HG03520 (cell line): ENCODE data around the gene ASIC2.

Experiments used
- ATAC-seq: cut with Tn5 transposase; IDR thresholded peaks from one replicate; pipeline ENCODE4 v1.9.1; 2021; ENCODE audit warnings: mild to moderate bottlenecking, moderate library complexity; ENCODE audit not compliant: unreplicated experiment

Gene ASIC2

GRCh38 chr17:33164169-33164881 is 128.8 kb downstream of the ASIC2 start:
- no peak for ATAC-seq

GRCh38 chr17:33163533-33164168 is 129.4 kb downstream of the ASIC2 start:
- ATAC-seq: no peak

- no peak for ATAC-seq
These were observed 138.1 kb downstream of the ASIC2 start for GRCh38 chr17:33154869-33155455.

GRCh38 chr17:33152783-33153182 is 140.3 kb downstream of the ASIC2 start:
- no peak for ATAC-seq

- ATAC-seq: no peak
These were observed 141.5 kb downstream of the ASIC2 start for GRCh38 chr17:33151565-33151964.

- no peak for ATAC-seq
These were observed 147.2 kb downstream of the ASIC2 start for GRCh38 chr17:33145941-33146340.

- no peak for ATAC-seq
These were observed 148.3 kb downstream of the ASIC2 start for GRCh38 chr17:33144837-33145236.

GRCh38 chr17:33142705-33143299 is 150.3 kb downstream of the ASIC2 start:
- ATAC-seq: no peak

- no peak for ATAC-seq
These were observed 152.5 kb downstream of the ASIC2 start for GRCh38 chr17:33140413-33141099.

GRCh38 chr17:33138627-33139026 is 154.5 kb downstream of the ASIC2 start:
- ATAC-seq: no peak

GRCh38 chr17:33137426-33137825 is 155.7 kb downstream of the ASIC2 start:
- ATAC-seq: no peak

GRCh38 chr17:33135691-33136090 is 157.4 kb downstream of the ASIC2 start:
- no peak for ATAC-seq

- ATAC-seq: no peak
These were observed 161.5 kb downstream of the ASIC2 start for GRCh38 chr17:33131620-33132019.

GRCh38 chr17:33127706-33128105 is 165.4 kb downstream of the ASIC2 start:
- ATAC-seq: no peak

- ATAC-seq: no peak
These were observed 167.0 kb downstream of the ASIC2 start for GRCh38 chr17:33126086-33126485.

- no peak for ATAC-seq
These were observed 167.5 kb downstream of the ASIC2 start for GRCh38 chr17:33125552-33125950.

- ATAC-seq: no peak
These were observed 168.1 kb downstream of the ASIC2 start for GRCh38 chr17:33124871-33125551.

- ATAC-seq: no peak
These were observed 168.9 kb downstream of the ASIC2 start for GRCh38 chr17:33124185-33124584.

- ATAC-seq: no peak
These were observed 171.3 kb downstream of the ASIC2 start for GRCh38 chr17:33121756-33122155.

- ATAC-seq: no peak
These were observed 171.8 kb downstream of the ASIC2 start for GRCh38 chr17:33121272-33121671.

- no peak for ATAC-seq
These were observed 173.0 kb downstream of the ASIC2 start for GRCh38 chr17:33120103-33120502.
